Endothelial cell of umbilical vein (primary cell): ENCODE measurements around the gene KLC3. TPM values are rescaled to one million over a fixed set of nuclear protein-coding genes. Genes with fewer than 3 reads are reported as not detected.

Source experiments
- BruUV-seq: library from RNA; stranded (reverse); fragments of 400-500 nt; replicated peaks from 2 replicates; lab custom pipeline; 2021; lab: Mats Ljungman, UMichigan
- CTCF ChIA-PET: fragments of 300-600, 350-600 bp; sonication (Branson Sonifier 250); formaldehyde crosslinking; loops from one replicate; lab custom pipeline; 2021; ENCODE audit warnings: antibody characterized with exemption, inconsistent platforms; lab: Charles Lee
- POLR2A ChIA-PET: fragments of 300-600, 350-600 bp; sonication (Branson Sonifier 250); formaldehyde crosslinking; loops from one replicate; lab custom pipeline; 2021; ENCODE audit warnings: antibody characterized with exemption, inconsistent platforms; lab: Charles Lee
- DNase-seq: peaks from one replicate; pipeline ENCODE4 v3.0.0-alpha.2; 2011; ENCODE audit warnings: low read depth, low spot score
- FAIRE-seq: peaks from 2 replicates; lab custom pipeline; 2011; peaks lifted over from hg19 to GRCh38; lab: Jason Lieb, UNC
- H2AFZ ChIP-seq: 2 replicates; pipeline ENCODE4 v1.6.0; 2012; ENCODE audit warnings: low read depth, low read length, control low read depth, inconsistent platforms
- H3K27ac ChIP-seq: 2 replicates; pipeline ENCODE4 v1.5.1; 2011; ENCODE audit warnings: low read depth, mild to moderate bottlenecking, control low read depth, low read length, moderate library complexity; ENCODE audit not compliant: insufficient read depth
- H3K27me3 ChIP-seq, 2 experiments: 2 replicates each; pipeline versions ENCODE4 v1.6.0 to v1.6.1; 2011; ENCODE audit warnings: low read length in 2 of 2, mixed read lengths in 1 of 2; ENCODE audit not compliant: control insufficient read depth in 2 of 2, insufficient read depth in 2 of 2
- H3K36me3 ChIP-seq, 2 experiments: 2 replicates in 1 of 2; 3 replicates in 1 of 2; pipeline ENCODE4 v1.5.1; 2011; ENCODE audit warnings: low read length in 2 of 2, mild to moderate bottlenecking in 1 of 2, moderate library complexity in 1 of 2; ENCODE audit not compliant: control insufficient read depth in 2 of 2, insufficient read depth in 2 of 2; ENCODE audit errors: extremely low read depth in 1 of 2
- H3K4me1 ChIP-seq: 3 replicates; pipeline ENCODE4 v1.5.1; 2011; ENCODE audit warnings: mild to moderate bottlenecking, low read length; ENCODE audit not compliant: control insufficient read depth, insufficient read depth; ENCODE audit errors: extremely low read depth
- H3K4me2 ChIP-seq: 2 replicates; pipeline ENCODE4 v1.6.1; 2011; ENCODE audit warnings: low read length, control low read depth, mixed read lengths; ENCODE audit not compliant: insufficient read depth
- H3K4me3 ChIP-seq, 3 experiments: fragments of 200-600 bp in 1 of 3; sonication (generic), shearing (Covaris generic) in 1 of 3; replicated peaks in 1 of 3; 2 replicates each; pipeline ENCODE4 v1.5.1; 2011 to 2016; ENCODE audit warnings: control low read depth in 3 of 3, low read length in 3 of 3, mild to moderate bottlenecking in 2 of 3, inconsistent platforms in 1 of 3, low read depth in 1 of 3, moderate library complexity in 1 of 3; ENCODE audit not compliant: insufficient read depth in 1 of 3
- H3K79me2 ChIP-seq: 2 replicates; pipeline ENCODE4 v1.6.0; 2012; ENCODE audit warnings: low read length, inconsistent platforms; ENCODE audit not compliant: control insufficient read depth, insufficient read depth
- H3K9ac ChIP-seq: replicated peaks from 2 replicates; pipeline ENCODE3; 2011; ENCODE audit warnings: low read length, control low read depth; ENCODE audit not compliant: insufficient read depth; ENCODE audit errors: extremely low read depth
- H3K9me1 ChIP-seq: replicated peaks from 3 replicates; pipeline ENCODE4 v1.6.0; 2011; ENCODE audit warnings: mild to moderate bottlenecking, low read length; ENCODE audit not compliant: control insufficient read depth, insufficient read depth; ENCODE audit errors: extremely low read depth
- H3K9me3 ChIP-seq: replicated peaks from 2 replicates; pipeline ENCODE4 v1.5.1; 2012; ENCODE audit warnings: low read length, inconsistent platforms; ENCODE audit not compliant: control insufficient read depth, insufficient read depth
- H4K20me1 ChIP-seq: replicated peaks from 2 replicates; pipeline ENCODE3; 2011; ENCODE audit warnings: mild to moderate bottlenecking, low read length; ENCODE audit not compliant: control insufficient read depth, insufficient read depth; ENCODE audit errors: extremely low read depth
- CTCF ChIP-seq, 2 donors: IDR thresholded peaks; 1 replicate in 1 of 2; 2 replicates in 1 of 2; pipeline ENCODE4 v1.5.1; 2011; ENCODE audit warnings: low read length in 2 of 2, mild to moderate bottlenecking in 2 of 2, moderate library complexity in 2 of 2, control low read depth in 1 of 2, inconsistent platforms in 1 of 2, low read depth in 1 of 2; ENCODE audit not compliant: insufficient read depth in 1 of 2; ENCODE audit errors: extremely low read depth in 1 of 2
- EZH2 ChIP-seq: IDR thresholded peaks from 2 replicates; pipeline ENCODE4 v1.6.1; 2012; ENCODE audit warnings: borderline replicate concordance, low read depth, mild to moderate bottlenecking, moderate library complexity, low read length, inconsistent platforms; ENCODE audit not compliant: severe bottlenecking
- FOS ChIP-seq: IDR thresholded peaks from 2 replicates; pipeline ENCODE4 v1.6.1; 2011; ENCODE audit warnings: mild to moderate bottlenecking, low read length, moderate library complexity, borderline replicate concordance; ENCODE audit not compliant: insufficient read depth
- GATA2 ChIP-seq: IDR thresholded peaks from 2 replicates; pipeline ENCODE4 v1.7.0; 2011; ENCODE audit warnings: low read depth, mild to moderate bottlenecking, moderate library complexity, mixed read lengths, low read length; ENCODE audit not compliant: insufficient read length, insufficient read depth
- JUN ChIP-seq: IDR thresholded peaks from 2 replicates; pipeline ENCODE4 v1.6.1; 2011; ENCODE audit warnings: borderline replicate concordance, low read depth; ENCODE audit not compliant: insufficient read length, insufficient read depth
- MAX ChIP-seq: IDR thresholded peaks from 2 replicates; pipeline ENCODE4 v1.6.1; 2011; ENCODE audit not compliant: insufficient read depth, insufficient read length
- MYC ChIP-seq: IDR thresholded peaks from one replicate; pipeline ENCODE4 v1.6.1; 2011; ENCODE audit warnings: mild to moderate bottlenecking, low read depth, low read length
- POLR2A ChIP-seq: IDR thresholded peaks from 2 replicates; pipeline ENCODE4 v1.6.1; 2012; ENCODE audit warnings: low read depth, mild to moderate bottlenecking, control low read depth, low read length
- POLR2AphosphoS5 ChIP-seq: IDR thresholded peaks from 2 replicates; pipeline ENCODE4 v1.6.1; 2012; ENCODE audit warnings: low read depth, mild to moderate bottlenecking, control low read depth, low read length, moderate library complexity; ENCODE audit not compliant: insufficient read depth
- dilution Hi-C: fragments of 300-500 bp; cut with MboI; formaldehyde crosslinking; loops from one replicate; pipeline ENCODE4 v1.15.0; 2019; ENCODE audit warnings: low sequenced_read_pairs; ENCODE audit not compliant: extremely low pct_ligation_motif_present
- intact Hi-C: fragments of 100-400 bp; cut with micrococcal nuclease; formaldehyde crosslinking; loops from one replicate; pipeline ENCODE4 v1.10.0; 2022
- polyA plus RNA-seq, 4 experiments: library from polyadenylated mRNA; depleted of rRNA in 3 of 4; stranded (reverse) in 3 of 4; unstranded in 1 of 4; fragments of >200 nt; gene quantifications; 2 replicates each; pipeline versions ENCODE4 v1.2.1 to v1.2.3, GENCODE V29; 2011 to 2012; ENCODE audit warnings: missing spikeins in 1 of 4
- total RNA-seq: library from RNA; stranded (reverse); gene quantifications from 2 replicates; pipeline ENCODE4 v1.2.3, GENCODE V29; 2021

KLC3 gene
- total and polyA plus RNA-seq, 2 donors (not counting 3 experiments of a cell fraction or from before 2014, with no cell fraction given) = not detected

GRCh38 chr19:45304141-45304926 lies 36.2 kb upstream of the KLC3 start:
- no peaks in the 10 kb centered on the region for H3K9me1 ChIP-seq
- no peaks in the 10 kb centered on the region for H3K79me2 ChIP-seq
- H3K4me2 ChIP-seq = no peak overlapping the region
- ChIA-PET CTCF (no interaction called here), POLR2A (no interaction called here)
- H3K9ac ChIP-seq = no peak overlapping the region
- BruUV-seq = no TSS peak
- no peak overlapping the region for H3K27ac ChIP-seq
- no peaks in the 10 kb centered on the region for H4K20me1 ChIP-seq
- no peaks in the 10 kb centered on the region for H3K9me3 ChIP-seq
- FAIRE-seq = no peak
- intact Hi-C loops = no loop called here
- H3K36me3 ChIP-seq = peaks cover 0 to 2% of the 10 kb centered on the region in 2 experiments
- H3K4me1 ChIP-seq = no peaks in the 10 kb centered on the region
- H2AFZ ChIP-seq = no peak overlapping the region
- dilution Hi-C loops = no loop called here
- H3K4me3 ChIP-seq = no peak overlapping the region
- DNase-seq = no peak
- H3K27me3 ChIP-seq = peaks cover 0 to 7% of the 10 kb centered on the region in 2 experiments
- TF ChIP-seq POLR2AphosphoS5 (peak; percentile 10), MAX (no peak), EZH2 (no peak), FOS (no peak), POLR2A (no peak), JUN (no peak), MYC (no peak)

- TF ChIP-seq JUN = no peak
- TF ChIP-seq POLR2AphosphoS5 = no peak
- no peak for TF ChIP-seq MAX
- no peak for TF ChIP-seq POLR2A
- TF ChIP-seq CTCF (IDR thresholded peaks at IDR 0.05; ENCODE audit: extremely low read depth in 1 of 2, insufficient read depth in 1 of 2, low read depth in 1 of 2, low read length in 2 of 2) = no peak
- no peak for TF ChIP-seq GATA2
- no peak for TF ChIP-seq FOS
- TF ChIP-seq EZH2 = no peak
- TF ChIP-seq MYC = no peak
- ChIA-PET CTCF (no interaction called here), POLR2A (no interaction called here)
- no peaks in the 10 kb centered on the region for H3K36me3 ChIP-seq
- H3K79me2 ChIP-seq = no peaks in the 10 kb centered on the region
- peaks cover 0 to 7% of the 10 kb centered on the region in 2 experiments for H3K27me3 ChIP-seq
- no peak for FAIRE-seq
- no peaks in the 10 kb centered on the region for H3K9me3 ChIP-seq
- no peak overlapping the region for H3K9ac ChIP-seq
- no peaks in the 10 kb centered on the region for H3K4me1 ChIP-seq
- intact Hi-C loops = no loop called here
- H3K27ac ChIP-seq = no peak overlapping the region
- no peaks in the 10 kb centered on the region for H4K20me1 ChIP-seq
- H3K4me3 ChIP-seq = no peak overlapping the region
- DNase-seq = no peak
- no peak overlapping the region for H3K4me2 ChIP-seq
- H2AFZ ChIP-seq = no peak overlapping the region
- no TSS peak for BruUV-seq
- dilution Hi-C loops = no loop called here
- H3K9me1 ChIP-seq = no peaks in the 10 kb centered on the region
Measured at GRCh38 chr19:45305007-45305406, 35.5 kb upstream of the KLC3 start.
